Endodermal cell (in vitro differentiated cells): Measurements from ENCODE around the gene TRIM41. TPM values are rescaled to one million over a fixed set of nuclear protein-coding genes. Genes with fewer than 3 reads are reported as not detected.

Experiments used
- DNase-seq: peaks from one replicate; pipeline ENCODE4 v3.0.0-alpha.2; 2017
- H3K27ac ChIP-seq: 2 replicates; pipeline ENCODE4 v1.5.1; 2013; ENCODE audit warnings: mild to moderate bottlenecking, low read depth, low read length, moderate library complexity
- H3K27me3 ChIP-seq: 2 replicates; pipeline ENCODE4 v1.6.1; 2013; ENCODE audit warnings: mild to moderate bottlenecking, low read length, moderate library complexity; ENCODE audit not compliant: insufficient read depth, control insufficient read depth, poor library complexity, severe bottlenecking
- H3K36me3 ChIP-seq: 2 replicates; pipeline ENCODE4 v1.7.0; 2013; ENCODE audit warnings: mild to moderate bottlenecking, low read length, moderate library complexity; ENCODE audit not compliant: control insufficient read depth, insufficient read depth
- H3K4me1 ChIP-seq: one replicate; pipeline ENCODE4 v1.7.0; 2013; ENCODE audit warnings: low read length; ENCODE audit not compliant: control insufficient read depth, insufficient read depth
- H3K4me3 ChIP-seq: 2 replicates; pipeline ENCODE4 v1.5.1; 2013; ENCODE audit warnings: mild to moderate bottlenecking, low read length, moderate library complexity
- H3K9ac ChIP-seq: 2 replicates; pipeline ENCODE4 v1.6.1; 2013; ENCODE audit warnings: mild to moderate bottlenecking, low read length, moderate library complexity; ENCODE audit not compliant: poor library complexity, severe bottlenecking; ENCODE audit errors: extremely low read depth
- H3K9me3 ChIP-seq: 2 replicates; pipeline ENCODE4 v1.6.1; 2013; ENCODE audit warnings: mild to moderate bottlenecking, low read length, moderate library complexity; ENCODE audit not compliant: control insufficient read depth
- H3K27ac Mint-ChIP-seq: 2 replicates; pipeline ENCODE4 v1.8.0; 2020; ENCODE audit warnings: mixed read lengths
- H3K27me3 Mint-ChIP-seq: 2 replicates; pipeline ENCODE4 v1.8.0; 2021; ENCODE audit warnings: mild to moderate bottlenecking, mixed read lengths; ENCODE audit not compliant: insufficient read depth
- H3K36me3 Mint-ChIP-seq: 2 replicates; pipeline ENCODE4 v1.8.0; 2020; ENCODE audit warnings: low read depth, mixed read lengths
- H3K4me1 Mint-ChIP-seq: 2 replicates; pipeline ENCODE4 v1.8.0; 2020; ENCODE audit warnings: mixed read lengths
- H3K4me3 Mint-ChIP-seq: 2 replicates; pipeline ENCODE4 v1.8.0; 2020; ENCODE audit warnings: mild to moderate bottlenecking, moderate library complexity, mixed read lengths
- H3K9me3 Mint-ChIP-seq: 2 replicates; pipeline ENCODE4 v1.8.0; 2020; ENCODE audit warnings: mild to moderate bottlenecking, mixed read lengths
- WGBS, 2 experiments: methylation state at CpG; one replicate each; pipeline versions ENCODE4 v1.1.5 to v1.1.7; 2013; ENCODE audit warnings: missing lambda C conversion rate in 2 of 2, mixed read lengths in 1 of 2; ENCODE audit not compliant: insufficient coverage in 1 of 2, insufficient read length in 1 of 2; 5-methylcytosine and 5-hydroxymethylcytosine counted together
- total RNA-seq, 2 donors: library from RNA; stranded (reverse); fragmentation: NEBNext Ultra II Directional in 1 of 2; extraction: Animal tissue kit (Norgen Biotek cat#: 25700) in 1 of 2; gene quantifications; 2 replicates in 1 of 2; 3 replicates in 1 of 2; pipeline ENCODE4 v1.2.1, GENCODE V29; 2021
- TF ChIP-seq, protein P1 (sequence below): fragments of 200-600 bp; sonication (generic); conservative IDR thresholded peaks from 2 replicates; pipeline ENCODE4 v1.5.0; 2021; ENCODE audit warnings: antibody characterized with exemption, mild to moderate bottlenecking

Gene TRIM41
- total RNA-seq, 2 donors from 2014 or later = 37.5 to 41.7 TPM

DNA sequence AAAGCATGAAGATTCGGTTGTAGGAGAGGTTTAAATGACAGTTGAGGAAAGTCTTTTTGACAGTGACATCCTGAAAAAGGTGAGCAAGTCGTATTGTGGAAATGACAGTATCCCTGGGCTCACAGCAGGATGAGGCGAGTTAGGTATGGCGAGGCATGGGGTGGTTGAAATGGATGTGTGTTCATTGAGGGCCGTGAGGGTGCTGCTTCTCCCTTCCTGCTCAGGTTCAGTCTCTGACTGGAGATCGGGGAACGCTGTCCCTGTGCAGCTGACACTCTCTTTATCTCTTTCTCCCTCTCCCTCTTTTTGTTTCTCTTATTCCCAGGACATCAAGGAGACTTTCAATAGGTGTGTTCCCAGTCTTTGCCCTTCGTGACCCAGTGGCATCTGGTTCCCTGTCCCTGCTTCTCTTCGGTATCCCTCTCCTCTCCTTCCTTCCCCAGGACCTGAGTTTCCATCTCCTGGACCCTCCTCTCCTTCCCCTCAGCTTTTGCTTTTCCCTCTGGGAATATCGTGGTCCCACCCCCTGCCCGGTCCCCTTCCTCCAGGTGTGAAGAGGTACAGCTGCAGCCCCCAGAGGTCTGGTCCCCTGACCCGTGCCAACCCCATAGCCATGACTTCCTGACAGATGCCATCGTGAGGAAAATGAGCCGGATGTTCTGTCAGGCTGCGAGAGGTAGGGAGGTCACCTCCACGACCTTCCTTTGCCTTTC is 10.2 kb downstream of the TRIM41 start:
- TF ChIP-seq, protein P1, sequence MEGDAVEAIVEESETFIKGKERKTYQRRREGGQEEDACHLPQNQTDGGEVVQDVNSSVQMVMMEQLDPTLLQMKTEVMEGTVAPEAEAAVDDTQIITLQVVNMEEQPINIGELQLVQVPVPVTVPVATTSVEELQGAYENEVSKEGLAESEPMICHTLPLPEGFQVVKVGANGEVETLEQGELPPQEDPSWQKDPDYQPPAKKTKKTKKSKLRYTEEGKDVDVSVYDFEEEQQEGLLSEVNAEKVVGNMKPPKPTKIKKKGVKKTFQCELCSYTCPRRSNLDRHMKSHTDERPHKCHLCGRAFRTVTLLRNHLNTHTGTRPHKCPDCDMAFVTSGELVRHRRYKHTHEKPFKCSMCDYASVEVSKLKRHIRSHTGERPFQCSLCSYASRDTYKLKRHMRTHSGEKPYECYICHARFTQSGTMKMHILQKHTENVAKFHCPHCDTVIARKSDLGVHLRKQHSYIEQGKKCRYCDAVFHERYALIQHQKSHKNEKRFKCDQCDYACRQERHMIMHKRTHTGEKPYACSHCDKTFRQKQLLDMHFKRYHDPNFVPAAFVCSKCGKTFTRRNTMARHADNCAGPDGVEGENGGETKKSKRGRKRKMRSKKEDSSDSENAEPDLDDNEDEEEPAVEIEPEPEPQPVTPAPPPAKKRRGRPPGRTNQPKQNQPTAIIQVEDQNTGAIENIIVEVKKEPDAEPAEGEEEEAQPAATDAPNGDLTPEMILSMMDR = no peak
- Histone ChIP-seq H3K27ac (no peak overlapping the region), H3K9me3 (no peaks in the 10 kb centered on the region), H3K9ac (no peak overlapping the region), H3K27me3 (no peaks in the 10 kb centered on the region), H3K4me3 (no peak overlapping the region), H3K36me3 (peaks cover 65% of the 10 kb centered on the region), H3K4me1 (no peaks in the 10 kb centered on the region)
- Mint-ChIP-seq H3K27me3 (no peaks in the 10 kb centered on the region), H3K4me3 (no peak overlapping the region), H3K9me3 (no peaks in the 10 kb centered on the region), H3K27ac (no peak overlapping the region), H3K4me1 (no peaks in the 10 kb centered on the region), H3K36me3 (peaks cover 72% of the 10 kb centered on the region)
- 90 to 97% methylated on average over 10 to 16 of the region's 16 CpGs for WGBS, 2 experiments
- DNase-seq = no peak

DNA sequence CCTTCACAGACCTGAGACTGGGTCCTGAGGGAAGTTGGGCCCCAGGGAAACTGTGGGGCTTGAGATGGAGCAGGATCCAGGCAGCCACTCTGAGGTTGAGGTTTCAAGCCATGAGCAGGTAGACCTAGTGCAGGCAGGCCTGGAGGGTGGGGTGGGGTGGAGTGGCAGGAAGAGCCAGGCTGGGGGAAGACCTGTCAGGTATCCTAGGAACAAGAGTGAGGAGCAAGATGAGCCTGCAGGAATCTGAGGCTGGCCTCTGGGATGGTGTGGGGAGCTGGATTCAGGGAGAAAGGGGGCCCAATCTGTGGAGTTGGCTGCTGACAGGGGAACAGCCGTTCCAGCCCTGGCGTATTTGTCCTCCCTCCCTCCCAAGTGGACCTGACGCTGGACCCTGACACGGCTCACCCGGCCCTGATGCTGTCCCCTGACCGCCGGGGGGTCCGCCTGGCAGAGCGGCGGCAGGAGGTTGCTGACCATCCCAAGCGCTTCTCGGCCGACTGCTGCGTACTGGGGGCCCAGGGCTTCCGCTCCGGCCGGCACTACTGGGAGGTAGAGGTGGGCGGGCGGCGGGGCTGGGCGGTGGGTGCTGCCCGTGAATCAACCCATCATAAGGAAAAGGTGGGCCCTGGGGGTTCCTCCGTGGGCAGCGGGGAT is 10.8 kb downstream of the TRIM41 start:
- H3K4me3 Mint-ChIP-seq = no peak overlapping the region
- no peak overlapping the region for H3K9ac ChIP-seq
- no peaks in the 10 kb centered on the region for H3K27me3 ChIP-seq
- no peak overlapping the region for H3K27ac Mint-ChIP-seq
- 89 to 92% methylated on average over 15 to 24 of the region's 24 CpGs for WGBS, 2 experiments
- H3K27ac ChIP-seq = no peak overlapping the region
- H3K9me3 Mint-ChIP-seq = no peaks in the 10 kb centered on the region
- H3K4me3 ChIP-seq = no peak overlapping the region
- H3K36me3 Mint-ChIP-seq = peaks cover 78% of the 10 kb centered on the region
- H3K4me1 ChIP-seq = no peaks in the 10 kb centered on the region
- no peaks in the 10 kb centered on the region for H3K9me3 ChIP-seq
- H3K27me3 Mint-ChIP-seq = no peaks in the 10 kb centered on the region
- TF ChIP-seq, protein P1 = no peak
- DNase-seq = peak; percentile 61
- H3K36me3 ChIP-seq = peaks cover 72% of the 10 kb centered on the region
- no peaks in the 10 kb centered on the region for H3K4me1 Mint-ChIP-seq

DNA sequence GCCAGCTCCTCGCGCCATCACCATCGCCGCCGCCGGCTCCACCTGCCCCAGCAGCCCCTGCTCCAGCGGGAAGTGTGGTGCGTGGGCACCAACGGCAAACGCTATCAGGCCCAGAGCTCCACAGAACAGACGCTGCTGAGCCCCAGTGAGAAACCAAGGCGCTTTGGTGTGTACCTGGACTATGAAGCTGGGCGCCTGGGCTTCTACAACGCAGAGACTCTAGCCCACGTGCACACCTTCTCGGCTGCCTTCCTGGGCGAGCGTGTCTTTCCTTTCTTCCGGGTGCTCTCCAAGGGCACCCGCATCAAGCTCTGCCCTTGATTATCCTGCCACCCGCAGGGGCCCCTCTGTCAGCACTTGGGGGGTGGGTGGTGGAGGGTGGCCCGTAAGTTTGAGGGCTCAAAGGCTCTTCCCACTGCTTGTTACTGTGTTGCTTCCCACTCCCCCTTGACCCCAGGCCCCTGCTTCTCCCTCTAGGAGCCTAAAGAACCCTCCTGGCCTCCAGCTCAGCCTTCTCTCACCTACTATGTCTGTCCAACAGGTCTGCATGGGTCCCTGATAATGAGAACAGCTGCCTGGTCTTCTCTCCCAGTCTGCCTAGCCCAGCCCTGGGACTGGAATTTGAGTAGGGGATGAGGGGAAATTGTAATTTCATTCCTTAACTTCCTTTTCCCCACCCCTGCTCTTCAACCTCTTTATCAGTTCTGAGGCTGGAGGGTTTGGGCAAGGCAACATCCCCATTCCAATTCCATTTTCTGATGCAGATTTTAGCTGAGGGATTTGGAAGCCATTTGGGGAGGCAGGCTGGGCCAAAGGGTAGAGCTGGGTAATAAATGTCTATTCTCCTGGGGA is 11.6 kb downstream of the TRIM41 start:
- H3K4me3 Mint-ChIP-seq = no peak overlapping the region
- H3K36me3 ChIP-seq = peaks cover 73% of the 10 kb centered on the region
- peak overlapping the region; percentile 27 for H3K27ac Mint-ChIP-seq
- H3K27me3 Mint-ChIP-seq = no peaks in the 10 kb centered on the region
- H3K9me3 Mint-ChIP-seq = no peaks in the 10 kb centered on the region
- TF ChIP-seq, protein P1 = no peak
- no peaks in the 10 kb centered on the region for H3K27me3 ChIP-seq
- no peak overlapping the region for H3K4me3 ChIP-seq
- peak overlapping the region; percentile 47 for H3K27ac ChIP-seq
- 93 to 96% methylated on average over 19 to 21 of the region's 22 CpGs for WGBS, 2 experiments
- no peaks in the 10 kb centered on the region for H3K4me1 ChIP-seq
- peak; percentile 66 for DNase-seq
- H3K4me1 Mint-ChIP-seq = no peaks in the 10 kb centered on the region
- H3K36me3 Mint-ChIP-seq = peaks cover 78% of the 10 kb centered on the region
- no peak overlapping the region for H3K9ac ChIP-seq
- no peaks in the 10 kb centered on the region for H3K9me3 ChIP-seq
